Neural progenitor cell (in vitro differentiated cells): ENCODE measurements around the gene AP3B2.

Experiments
- CTCF ChIP-seq: fragments of 200-600 bp; sonication (generic); IDR thresholded peaks from 2 replicates; pipeline ENCODE4 v1.5.1; 2017; ENCODE audit warnings: antibody characterized with exemption, mild to moderate bottlenecking
- EZH2 ChIP-seq: fragments of 200-600 bp; sonication (generic); IDR thresholded peaks from 2 replicates; pipeline ENCODE4 v1.6.1; 2017; ENCODE audit warnings: antibody characterized with exemption, mild to moderate bottlenecking, moderate library complexity

GRCh38 chr15:82655606-82656005 lies 54.1 kb downstream of the AP3B2 start:
- TF ChIP-seq CTCF (no peak), EZH2 (no peak)
